Measurements from ENCODE around the gene SIRPA. TPM values are rescaled to one million over a fixed set of nuclear protein-coding genes. Genes with fewer than 3 reads are reported as not detected.
A peak's percentile ranks its signal among the peaks of the same experiment; 100 is the strongest.

Gene SIRPA
- total RNA-seq, 2 donors from 2014 or later = 20.3 to 31.0 TPM

DNA sequence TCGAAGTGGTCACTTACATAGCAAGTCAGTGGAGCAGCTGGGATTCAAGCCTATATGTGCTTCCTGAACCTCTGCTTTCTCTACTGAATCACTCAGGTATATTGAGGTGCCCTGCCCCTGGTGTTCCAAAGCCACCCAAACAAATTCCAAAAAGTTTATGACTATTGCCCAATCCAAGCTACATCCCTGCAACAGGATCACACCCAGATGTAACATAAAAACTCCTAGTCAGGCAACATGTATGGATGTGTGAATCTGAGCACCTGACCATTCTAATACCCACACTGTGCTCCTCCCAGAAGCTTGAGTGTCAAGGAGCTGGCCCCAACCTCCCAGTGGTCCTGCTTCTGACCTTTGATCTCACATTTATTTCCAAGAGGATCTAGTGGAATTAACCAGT lies 39.5 kb upstream of the SIRPA start:
- Histone ChIP-seq H3K36me3 (no peaks in the 10 kb centered on the region), H3K27ac (no peak overlapping the region), H3K4me3 (no peak overlapping the region), H3K4me1 (replicated peaks) (no peaks in the 10 kb centered on the region), H3K9me3 (no peaks in the 10 kb centered on the region), H3K27me3 (replicated peaks; ENCODE audit: insufficient read depth) (no peaks in the 10 kb centered on the region)
- WGBS = 78% methylated on average over 1 of the region's 1 CpG
- no peak for DNase-seq (ENCODE audit: low spot score)
- no peak for TF ChIP-seq POLR2AphosphoS5 (IDR thresholded peaks at IDR 0.05)
- TF ChIP-seq, protein P1, sequence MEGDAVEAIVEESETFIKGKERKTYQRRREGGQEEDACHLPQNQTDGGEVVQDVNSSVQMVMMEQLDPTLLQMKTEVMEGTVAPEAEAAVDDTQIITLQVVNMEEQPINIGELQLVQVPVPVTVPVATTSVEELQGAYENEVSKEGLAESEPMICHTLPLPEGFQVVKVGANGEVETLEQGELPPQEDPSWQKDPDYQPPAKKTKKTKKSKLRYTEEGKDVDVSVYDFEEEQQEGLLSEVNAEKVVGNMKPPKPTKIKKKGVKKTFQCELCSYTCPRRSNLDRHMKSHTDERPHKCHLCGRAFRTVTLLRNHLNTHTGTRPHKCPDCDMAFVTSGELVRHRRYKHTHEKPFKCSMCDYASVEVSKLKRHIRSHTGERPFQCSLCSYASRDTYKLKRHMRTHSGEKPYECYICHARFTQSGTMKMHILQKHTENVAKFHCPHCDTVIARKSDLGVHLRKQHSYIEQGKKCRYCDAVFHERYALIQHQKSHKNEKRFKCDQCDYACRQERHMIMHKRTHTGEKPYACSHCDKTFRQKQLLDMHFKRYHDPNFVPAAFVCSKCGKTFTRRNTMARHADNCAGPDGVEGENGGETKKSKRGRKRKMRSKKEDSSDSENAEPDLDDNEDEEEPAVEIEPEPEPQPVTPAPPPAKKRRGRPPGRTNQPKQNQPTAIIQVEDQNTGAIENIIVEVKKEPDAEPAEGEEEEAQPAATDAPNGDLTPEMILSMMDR (IDR thresholded peaks at IDR 0.05) = no peak
- TF ChIP-seq POLR2A (IDR thresholded peaks at IDR 0.05) = no peak
- intact Hi-C loops (cut with DNase I) = no loop called here

DNA sequence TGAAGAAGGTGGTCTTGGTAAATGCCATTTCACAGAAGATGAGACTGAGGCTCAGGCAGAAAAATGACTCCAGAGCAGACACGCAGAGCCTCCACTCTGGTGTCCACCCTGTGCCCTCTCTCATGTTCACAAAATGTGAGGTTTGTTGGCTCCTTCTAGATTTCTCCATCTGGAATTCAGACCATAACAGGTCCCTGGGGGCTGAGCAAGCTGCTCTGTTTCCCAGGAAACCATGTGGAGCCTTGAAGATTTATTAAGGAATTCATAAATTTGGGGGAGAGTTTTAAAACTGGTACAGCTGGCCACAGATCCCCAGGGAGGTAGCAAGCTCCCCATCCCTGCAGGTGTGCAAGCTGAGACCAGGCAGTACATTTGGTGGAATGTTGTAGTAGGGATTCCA lies 38.8 kb upstream of the SIRPA start:
- no peak for DNase-seq (ENCODE audit: low spot score)
- H3K4me1 ChIP-seq (replicated peaks) = no peaks in the 10 kb centered on the region
- 82% methylated on average over 1 of the region's 1 CpG for WGBS
- H3K27ac ChIP-seq = no peak overlapping the region
- TF ChIP-seq POLR2A (IDR thresholded peaks at IDR 0.05) = no peak
- TF ChIP-seq POLR2AphosphoS5 (IDR thresholded peaks at IDR 0.05) = no peak
- TF ChIP-seq, protein P1 (IDR thresholded peaks at IDR 0.05) = no peak
- intact Hi-C loops (cut with DNase I) = no loop called here
- H3K27me3 ChIP-seq (replicated peaks; ENCODE audit: insufficient read depth) = no peaks in the 10 kb centered on the region
- H3K9me3 ChIP-seq = no peaks in the 10 kb centered on the region
- H3K4me3 ChIP-seq = no peak overlapping the region
- no peaks in the 10 kb centered on the region for H3K36me3 ChIP-seq

DNA sequence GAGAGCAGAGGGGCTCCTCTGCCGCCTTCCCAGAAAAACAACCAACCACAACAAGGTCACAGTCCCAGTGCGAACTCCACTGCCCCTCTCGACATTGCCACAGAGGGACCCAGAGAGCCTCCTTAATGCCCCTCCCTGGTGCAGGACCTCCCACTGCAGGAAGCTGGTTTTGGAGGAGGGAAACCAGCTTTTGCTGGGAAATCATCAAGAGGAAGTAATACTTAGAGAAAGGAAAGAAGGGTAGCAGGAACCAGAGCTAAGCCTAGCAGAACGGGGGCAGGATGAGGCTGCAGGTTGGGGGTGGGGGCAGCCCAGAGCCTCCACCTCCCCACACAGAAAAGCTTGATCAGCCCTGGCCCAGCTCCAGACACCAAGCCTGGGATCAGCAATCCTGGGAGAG lies 37.7 kb upstream of the SIRPA start:
- Histone ChIP-seq H3K9me3 (no peaks in the 10 kb centered on the region), H3K36me3 (no peaks in the 10 kb centered on the region), H3K27me3 (replicated peaks; ENCODE audit: insufficient read depth) (no peaks in the 10 kb centered on the region), H3K4me3 (no peak overlapping the region), H3K4me1 (replicated peaks) (no peaks in the 10 kb centered on the region), H3K27ac (no peak overlapping the region)
- TF ChIP-seq, protein P1 (IDR thresholded peaks at IDR 0.05) = no peak
- no peak for TF ChIP-seq POLR2AphosphoS5 (IDR thresholded peaks at IDR 0.05)
- TF ChIP-seq POLR2A (IDR thresholded peaks at IDR 0.05) = no peak
- no peak for DNase-seq (ENCODE audit: low spot score)
- WGBS = 90% methylated on average over 4 of the region's 4 CpGs
- intact Hi-C loops (cut with DNase I) = no loop called here

DNA sequence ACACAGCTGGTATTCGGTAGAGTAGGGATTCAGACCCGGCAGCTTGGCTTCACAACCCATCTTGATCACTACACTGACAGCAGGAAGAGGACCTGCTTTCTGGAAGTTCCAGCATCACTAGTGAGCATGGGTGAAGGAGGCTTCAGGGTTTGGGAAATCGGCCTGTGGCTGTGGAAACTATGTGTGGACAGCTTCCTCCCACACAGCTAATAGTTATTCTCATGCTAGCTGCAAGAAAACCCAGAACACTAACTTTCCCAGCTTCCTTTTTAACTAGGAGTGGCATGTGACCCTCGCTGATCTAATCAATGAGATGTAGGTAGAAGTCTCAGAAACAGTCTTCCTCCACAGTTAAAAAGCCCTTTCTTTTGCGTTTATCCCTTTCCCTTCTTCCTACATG lies 36.3 kb upstream of the SIRPA start:
- H3K27ac ChIP-seq = no peak overlapping the region
- no peaks in the 10 kb centered on the region for H3K27me3 ChIP-seq (replicated peaks; ENCODE audit: insufficient read depth)
- TF ChIP-seq POLR2A (IDR thresholded peaks at IDR 0.05) (no peak), POLR2AphosphoS5 (IDR thresholded peaks at IDR 0.05) (no peak)
- TF ChIP-seq, protein P1 (IDR thresholded peaks at IDR 0.05) = no peak
- H3K4me1 ChIP-seq (replicated peaks) = no peaks in the 10 kb centered on the region
- no peak for DNase-seq (ENCODE audit: low spot score)
- intact Hi-C loops (cut with DNase I) = no loop called here
- 90% methylated on average over 5 of the region's 5 CpGs for WGBS
- H3K9me3 ChIP-seq = no peaks in the 10 kb centered on the region
- no peak overlapping the region for H3K4me3 ChIP-seq
- no peaks in the 10 kb centered on the region for H3K36me3 ChIP-seq

DNA sequence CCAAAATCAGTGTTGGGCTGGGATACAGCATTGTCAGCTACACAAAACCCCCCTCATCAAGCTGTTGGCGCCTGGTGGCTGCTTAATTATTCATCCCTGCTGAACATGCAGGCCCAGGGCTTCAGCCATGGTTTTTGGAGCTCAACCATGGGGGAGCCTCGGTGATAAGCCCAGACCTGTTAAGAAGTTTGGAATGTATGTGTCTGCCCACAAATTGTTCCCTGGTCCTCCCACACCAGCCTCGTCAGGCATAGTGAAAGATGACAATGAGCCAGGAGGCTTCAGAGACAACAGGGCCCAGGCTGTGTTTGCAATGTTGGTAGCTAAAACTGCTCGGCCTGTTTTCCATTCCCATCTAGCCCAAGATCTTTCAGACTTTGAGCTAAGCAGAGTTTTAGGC lies 34.8 kb upstream of the SIRPA start:
- Histone ChIP-seq H3K4me1 (replicated peaks) (no peaks in the 10 kb centered on the region), H3K27ac (peak overlapping the region in 1 of 2 donors; percentile 1), H3K9me3 (no peaks in the 10 kb centered on the region), H3K4me3 (no peak overlapping the region), H3K27me3 (replicated peaks; ENCODE audit: insufficient read depth) (no peaks in the 10 kb centered on the region), H3K36me3 (no peaks in the 10 kb centered on the region)
- 39% methylated on average over 4 of the region's 4 CpGs for WGBS
- intact Hi-C loops (cut with DNase I) = no loop called here
- peak; percentile 58 for DNase-seq (ENCODE audit: low spot score)
- TF ChIP-seq POLR2A (IDR thresholded peaks at IDR 0.05) (no peak), POLR2AphosphoS5 (IDR thresholded peaks at IDR 0.05) (peak; percentile 55)
- TF ChIP-seq, protein P1 (IDR thresholded peaks at IDR 0.05) = no peak
